HG03066 (cell line): ENCODE data around the gene LETM1.

Experiments
- ATAC-seq: cut with Tn5 transposase; IDR thresholded peaks from one replicate; pipeline ENCODE4 v1.9.1; 2021; ENCODE audit warnings: low read depth; ENCODE audit not compliant: unreplicated experiment

LETM1 gene

GRCh38 chr4:1797298-1797860, 58.6 kb downstream of the LETM1 start:
- ATAC-seq, result no peak

GRCh38 chr4:1796486-1797204, 59.3 kb downstream of the LETM1 start:
- ATAC-seq, result no peak

- ATAC-seq, result no peak
Observed at GRCh38 chr4:1795299-1796195, 60.4 kb downstream of the LETM1 start.

DNA sequence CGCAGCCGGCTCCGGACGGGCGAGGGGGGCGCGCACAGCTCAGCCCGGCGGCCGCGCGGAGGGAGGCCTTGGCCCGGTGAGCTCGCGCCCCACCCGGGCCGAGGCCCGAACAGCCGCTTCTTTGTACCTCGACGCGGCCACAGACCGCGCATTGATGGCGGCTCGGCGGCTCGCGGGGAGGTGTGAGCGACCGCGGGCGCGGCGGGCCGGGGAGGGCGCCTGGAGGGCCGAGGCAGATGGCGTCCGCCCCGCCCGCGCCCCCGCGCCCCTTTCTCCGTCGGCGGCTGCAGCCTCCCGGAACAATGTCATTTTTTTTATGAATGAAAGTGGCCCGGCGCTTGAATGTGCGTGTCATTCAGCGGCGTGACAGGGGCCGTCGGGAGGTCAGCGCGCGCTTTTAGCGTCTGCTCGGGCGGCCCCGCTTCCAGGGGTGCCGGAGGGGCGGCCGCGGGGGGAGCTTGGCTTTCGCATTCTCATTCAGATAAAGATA, 61.1 kb downstream of the LETM1 start:
- ATAC-seq, result no peak

DNA sequence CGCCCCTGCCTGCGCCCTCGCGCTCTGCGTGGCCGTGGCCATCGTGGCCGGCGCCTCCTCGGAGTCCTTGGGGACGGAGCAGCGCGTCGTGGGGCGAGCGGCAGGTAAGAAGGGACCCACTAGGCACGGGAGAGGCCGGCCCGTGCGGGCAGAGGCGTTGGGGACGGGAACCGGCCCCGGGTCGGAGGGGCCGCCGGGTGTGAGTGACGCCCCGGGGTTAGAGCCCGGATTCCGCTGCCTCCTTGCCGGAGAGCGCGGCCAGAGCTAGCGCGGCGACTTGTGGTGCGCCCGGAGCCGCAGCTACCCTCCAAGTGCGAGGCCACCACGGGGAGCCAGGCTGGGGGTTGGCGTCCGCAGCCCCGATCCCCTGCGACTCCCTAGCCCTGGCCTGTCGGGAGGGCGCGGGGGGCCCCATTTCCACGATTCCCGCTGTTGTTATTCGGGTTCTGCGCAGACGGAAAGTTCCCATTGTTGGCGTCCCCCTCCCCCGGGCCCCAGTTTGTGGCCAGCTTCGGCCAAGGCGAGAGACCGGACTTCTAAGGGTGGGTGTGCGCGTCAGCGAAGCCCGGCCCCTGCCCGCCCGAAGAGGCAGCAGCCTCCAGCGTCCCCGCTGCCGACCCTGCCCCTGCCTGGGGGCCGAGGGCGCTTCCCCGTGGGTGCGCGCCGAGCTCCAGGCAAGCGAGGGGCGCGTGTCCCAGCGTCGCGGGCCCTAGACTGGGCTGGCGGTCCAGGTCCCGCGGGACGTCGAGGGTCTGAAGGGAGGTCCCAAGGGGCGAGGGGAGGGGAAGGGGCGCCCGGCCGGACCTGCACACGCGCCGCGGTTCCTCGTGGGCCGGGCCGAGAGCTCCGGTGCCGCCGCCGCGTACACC, 61.8 kb downstream of the LETM1 start:
- ATAC-seq, result no peak

- no peak for ATAC-seq
Observed at GRCh38 chr4:1793496-1793840, 62.5 kb downstream of the LETM1 start.

- no peak for ATAC-seq
Observed at GRCh38 chr4:1792832-1793495, 63.0 kb downstream of the LETM1 start, which contains the start of gene FGFR3. Gene FGFR3 (plus strand): TSS chr4:1793293. CDS start chr4:1793935, 642 bp downstream.

GRCh38 chr4:1792158-1792831, 63.7 kb downstream of the LETM1 start:
- no peak for ATAC-seq

DNA sequence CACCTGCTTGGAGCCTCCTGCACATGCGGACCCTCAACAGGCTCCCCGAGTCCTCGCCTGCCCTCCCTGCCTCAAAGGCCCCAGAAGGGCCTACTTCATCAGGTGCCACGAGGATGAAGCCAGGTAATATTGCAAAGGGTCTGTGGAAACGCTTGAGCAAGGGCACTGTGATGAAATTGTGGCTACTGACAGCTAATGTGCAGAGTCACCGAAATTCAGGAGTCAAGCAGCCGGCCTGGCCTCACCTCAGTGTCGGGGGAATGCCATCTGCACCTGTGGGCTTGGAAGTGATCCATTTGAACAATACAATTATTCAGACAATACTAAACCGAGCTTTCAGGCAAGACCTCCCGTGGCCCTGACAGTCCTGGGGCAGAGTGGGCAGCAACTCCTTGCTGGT, 66.0 kb downstream of the LETM1 start:
- ATAC-seq, result no peak

- no peak for ATAC-seq
Observed at GRCh38 chr4:1789552-1789951, 66.4 kb downstream of the LETM1 start.

DNA sequence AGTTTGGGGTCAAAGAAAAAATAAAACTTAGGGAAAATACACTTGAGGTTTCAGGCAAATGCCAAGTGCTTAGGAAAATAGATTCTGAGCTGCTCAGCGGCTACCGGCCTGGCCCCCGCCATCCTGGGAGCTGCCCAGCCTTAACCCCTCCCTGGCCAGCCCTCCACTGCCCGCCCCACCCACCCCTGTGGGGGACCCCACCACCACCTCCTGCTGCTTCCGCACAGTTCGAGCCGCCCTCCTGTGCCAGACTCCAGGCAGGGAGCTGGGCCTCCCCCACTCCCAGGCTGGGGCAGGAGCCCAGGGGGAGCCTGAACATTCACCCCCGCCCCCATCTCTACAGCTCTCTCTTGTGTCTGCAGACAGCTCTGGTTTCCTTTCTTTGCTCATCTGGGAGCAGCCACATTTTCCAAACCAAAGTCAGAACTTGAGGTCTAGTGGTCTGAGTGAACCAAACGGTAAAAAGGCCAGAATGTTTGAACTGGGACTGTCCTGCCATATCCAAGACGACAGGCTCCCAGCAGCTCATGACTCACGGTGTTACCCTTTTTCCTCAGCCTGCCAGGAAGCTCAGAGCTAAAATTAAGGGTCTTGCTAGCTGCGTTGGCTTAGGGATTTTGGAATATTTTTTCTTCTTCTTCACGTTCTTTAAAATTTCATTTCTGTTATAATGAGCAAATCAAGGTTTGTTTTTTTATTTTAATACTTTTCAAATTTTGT, 67.5 kb downstream of the LETM1 start:
- ATAC-seq, result no peak

- ATAC-seq, result no peak
Observed at GRCh38 chr4:1787411-1788077, 68.4 kb downstream of the LETM1 start.

DNA sequence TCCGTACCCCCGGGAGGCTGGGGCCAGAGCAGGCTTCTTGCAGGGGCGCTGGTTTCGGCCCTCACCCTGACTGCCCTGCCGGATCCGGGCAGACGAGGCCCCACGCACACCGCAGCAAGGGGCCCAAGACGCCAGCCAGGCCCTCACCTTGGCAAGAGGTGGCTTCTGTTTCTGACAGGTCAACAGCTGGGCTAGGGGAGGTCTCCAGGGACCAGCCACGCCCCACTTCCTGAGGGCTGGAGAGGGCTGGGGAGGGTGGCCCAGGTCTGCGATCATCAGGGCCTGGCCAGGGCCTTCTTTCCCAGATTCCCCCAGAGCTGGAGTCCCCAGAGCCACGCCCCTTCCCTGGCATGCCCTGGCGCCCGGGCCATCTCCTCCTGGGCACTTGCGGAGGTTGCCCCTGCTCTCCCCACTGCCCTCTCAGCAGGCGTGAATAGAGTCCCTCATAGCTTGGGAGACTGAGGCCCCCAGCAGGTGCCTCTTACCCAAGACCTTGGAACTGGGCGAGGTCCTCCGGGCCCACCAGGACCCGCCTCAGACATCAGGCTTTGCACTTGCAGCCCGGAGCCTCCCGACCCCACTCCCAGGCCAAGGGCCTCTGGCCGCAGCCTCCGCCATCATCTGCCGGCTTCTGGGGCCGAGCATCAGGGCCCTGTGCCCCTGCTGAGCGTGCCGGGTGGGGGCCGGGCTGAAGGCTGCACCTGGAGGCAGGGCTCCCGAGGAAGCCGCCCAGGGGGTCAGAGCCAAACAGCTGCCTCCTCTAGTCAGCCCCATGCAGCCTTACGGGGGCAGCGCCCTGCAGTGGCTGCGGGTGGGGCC, 69.2 kb downstream of the LETM1 start:
- ATAC-seq, result no peak

DNA sequence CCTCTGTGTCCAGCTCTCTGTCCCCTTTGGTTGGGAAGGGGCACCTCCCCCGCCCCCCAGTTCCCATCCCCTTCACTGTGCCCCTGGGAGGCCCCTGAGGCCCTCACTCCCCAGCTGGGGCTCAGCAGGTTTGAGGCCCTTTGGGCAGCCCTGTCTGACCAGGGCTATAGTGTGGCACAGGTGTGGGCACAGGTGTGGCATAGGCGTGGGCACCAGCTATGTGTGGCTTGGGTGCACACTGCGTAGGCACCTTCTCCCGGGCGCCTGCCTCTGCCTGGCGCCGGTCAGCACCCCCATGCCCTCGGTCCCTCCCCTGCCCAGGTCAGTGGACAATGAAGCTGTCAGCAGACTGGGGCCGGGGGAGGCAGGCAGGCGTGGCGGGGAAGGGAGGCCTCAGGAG, 70.4 kb downstream of the LETM1 start:
- ATAC-seq, result no peak

- ATAC-seq, result no peak
Observed at GRCh38 chr4:1784789-1785591, 71.0 kb downstream of the LETM1 start.

GRCh38 chr4:1784395-1784788, 71.6 kb downstream of the LETM1 start:
- no peak for ATAC-seq

- ATAC-seq, result no peak
Observed at GRCh38 chr4:1783970-1784369, 72.0 kb downstream of the LETM1 start.
